ENCODE data around the gene KAT8. TPM values are rescaled to one million over a fixed set of nuclear protein-coding genes. Genes with fewer than 3 reads are reported as not detected.

Gene KAT8
- total and polyA plus RNA-seq, 2 of the 13 experiments (the other 11 are each of a cell fraction or from before 2014, with no cell fraction given): 79.0 to 84.2 TPM

GRCh38 chr16:31094424-31095120, 22.9 kb upstream of the KAT8 start, which contains the start of gene VKORC1 (continued):
- TF ChIP-seq PATZ1 (CRISPR knock-in tag; IDR thresholded peaks at IDR 0.05): peak; percentile 73; the same call in 1 of the 2 replicates
- no peak for TF ChIP-seq RFX1 (IDR thresholded peaks at IDR 0.05)
- TF ChIP-seq ZNF782 (CRISPR knock-in tag; IDR thresholded peaks at IDR 0.05; ENCODE audit: borderline replicate concordance): peak; percentile 77; the same call in 1 of the 2 replicates
- TF ChIP-seq ZSCAN25 (CRISPR knock-in tag; IDR thresholded peaks at IDR 0.05): no peak
- TF ChIP-seq ZNF546 (CRISPR knock-in tag; conservative IDR thresholded peaks at IDR 0.05): peak; percentile 89
- TF ChIP-seq REXO4 (CRISPR knock-in tag; IDR thresholded peaks at IDR 0.05; ENCODE audit: borderline replicate concordance): no peak
- peak; percentile 25; the same call in 1 of the 2 replicates for TF ChIP-seq CREB3 (CRISPR knock-in tag; IDR thresholded peaks at IDR 0.05)
- peak; percentile 97 for TF ChIP-seq AHR (CRISPR knock-in tag; IDR thresholded peaks at IDR 0.05)
- TF ChIP-seq KDM2A (CRISPR knock-in tag; IDR thresholded peaks at IDR 0.05; ENCODE audit: borderline replicate concordance, low read depth): peak; percentile 91
- TF ChIP-seq MED13 (CRISPR knock-in tag; IDR thresholded peaks at IDR 0.05): peak; percentile 59; the same call in 1 of the 2 replicates
- TF ChIP-seq, protein P1, sequence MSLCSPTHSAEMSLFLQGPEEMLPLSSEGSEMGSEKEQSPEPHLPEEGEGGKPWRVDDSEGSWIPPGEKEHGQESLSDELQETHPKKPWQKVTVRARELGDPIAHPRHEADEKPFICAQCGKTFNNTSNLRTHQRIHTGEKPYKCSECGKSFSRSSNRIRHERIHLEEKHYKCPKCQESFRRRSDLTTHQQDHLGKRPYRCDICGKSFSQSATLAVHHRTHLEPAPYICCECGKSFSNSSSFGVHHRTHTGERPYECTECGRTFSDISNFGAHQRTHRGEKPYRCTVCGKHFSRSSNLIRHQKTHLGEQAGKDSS (CRISPR knock-in tag; IDR thresholded peaks at IDR 0.05; ENCODE audit: borderline replicate concordance, low read depth): no peak; the same call in 1 of the 2 replicates
- no peak for TF ChIP-seq ZNF180 (CRISPR knock-in tag; IDR thresholded peaks at IDR 0.05; ENCODE audit: borderline replicate concordance, low read depth)
- TF ChIP-seq XBP1 (CRISPR knock-in tag; IDR thresholded peaks at IDR 0.05): no peak
- TF ChIP-seq ZMAT3 (CRISPR knock-in tag; conservative IDR thresholded peaks at IDR 0.05): peak; percentile 80; the same call in 1 of the 2 replicates
- TF ChIP-seq ZNF343 (CRISPR knock-in tag; IDR thresholded peaks at IDR 0.05): peak; percentile 6; the same call in 1 of the 2 replicates
- TF ChIP-seq NONO (IDR thresholded peaks at IDR 0.05): no peak
- TF ChIP-seq NONO (CRISPR knock-in tag; conservative IDR thresholded peaks at IDR 0.05): peak; percentile 97
- TF ChIP-seq ZNF839 (CRISPR knock-in tag; IDR thresholded peaks at IDR 0.05; ENCODE audit: borderline replicate concordance): no peak
- TF ChIP-seq NFKB2 (CRISPR knock-in tag; IDR thresholded peaks at IDR 0.05; ENCODE audit: borderline replicate concordance): peak; percentile 43; the same call in 1 of the 2 replicates
- 0 out of 2 replicates have a peak, but pooled peaks have one; percentile 42 for TF ChIP-seq AFF4 (CRISPR knock-in tag; IDR thresholded peaks at IDR 0.05)
- TF ChIP-seq, protein P2, sequence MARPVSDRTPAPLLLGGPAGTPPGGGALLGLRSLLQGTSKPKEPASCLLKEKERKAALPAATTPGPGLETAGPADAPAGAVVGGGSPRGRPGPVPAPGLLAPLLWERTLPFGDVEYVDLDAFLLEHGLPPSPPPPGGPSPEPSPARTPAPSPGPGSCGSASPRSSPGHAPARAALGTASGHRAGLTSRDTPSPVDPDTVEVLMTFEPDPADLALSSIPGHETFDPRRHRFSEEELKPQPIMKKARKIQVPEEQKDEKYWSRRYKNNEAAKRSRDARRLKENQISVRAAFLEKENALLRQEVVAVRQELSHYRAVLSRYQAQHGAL (CRISPR knock-in tag; IDR thresholded peaks at IDR 0.05; ENCODE audit: not compliant biosample characterization): peak; percentile 18

All from HepG2 (cell line).